BLaER1 (cell line): Measurements from ENCODE around the gene ZBED4.
A peak's percentile ranks its signal among the peaks of the same experiment; 100 is the strongest.

Experiments used
- H3K27ac ChIP-seq: shearing (Covaris generic); formaldehyde crosslinking; 2 replicates; pipeline ENCODE4 v1.8.1; 2022
- H3K27me3 ChIP-seq: shearing (Covaris generic); formaldehyde crosslinking; 2 replicates; pipeline ENCODE4 v1.8.1; 2022
- H3K36me3 ChIP-seq: shearing (Covaris generic); formaldehyde crosslinking; 2 replicates; pipeline ENCODE4 v1.8.1; 2022
- H3K4me1 ChIP-seq: shearing (Covaris generic); formaldehyde crosslinking; 2 replicates; pipeline ENCODE4 v1.8.1; 2022
- H3K4me2 ChIP-seq: shearing (Covaris generic); formaldehyde crosslinking; 2 replicates; pipeline ENCODE4 v1.8.1; 2022
- H3K4me3 ChIP-seq: shearing (Covaris generic); formaldehyde crosslinking; 2 replicates; pipeline ENCODE4 v1.8.1; 2022
- H3K9ac ChIP-seq: shearing (Covaris generic); formaldehyde crosslinking; 2 replicates; pipeline ENCODE4 v1.8.1; 2022
- H3K9me3 ChIP-seq: shearing (Covaris generic); formaldehyde crosslinking; 2 replicates; pipeline ENCODE4 v1.8.1; 2022
- H4K20me1 ChIP-seq: shearing (Covaris generic); formaldehyde crosslinking; 2 replicates; pipeline ENCODE4 v1.8.1; 2022
- Cebpa-rat ChIP-seq: shearing (Covaris generic); IDR thresholded peaks from 2 replicates; pipeline ENCODE4 v1.8.1; 2022

ZBED4 gene

DNA sequence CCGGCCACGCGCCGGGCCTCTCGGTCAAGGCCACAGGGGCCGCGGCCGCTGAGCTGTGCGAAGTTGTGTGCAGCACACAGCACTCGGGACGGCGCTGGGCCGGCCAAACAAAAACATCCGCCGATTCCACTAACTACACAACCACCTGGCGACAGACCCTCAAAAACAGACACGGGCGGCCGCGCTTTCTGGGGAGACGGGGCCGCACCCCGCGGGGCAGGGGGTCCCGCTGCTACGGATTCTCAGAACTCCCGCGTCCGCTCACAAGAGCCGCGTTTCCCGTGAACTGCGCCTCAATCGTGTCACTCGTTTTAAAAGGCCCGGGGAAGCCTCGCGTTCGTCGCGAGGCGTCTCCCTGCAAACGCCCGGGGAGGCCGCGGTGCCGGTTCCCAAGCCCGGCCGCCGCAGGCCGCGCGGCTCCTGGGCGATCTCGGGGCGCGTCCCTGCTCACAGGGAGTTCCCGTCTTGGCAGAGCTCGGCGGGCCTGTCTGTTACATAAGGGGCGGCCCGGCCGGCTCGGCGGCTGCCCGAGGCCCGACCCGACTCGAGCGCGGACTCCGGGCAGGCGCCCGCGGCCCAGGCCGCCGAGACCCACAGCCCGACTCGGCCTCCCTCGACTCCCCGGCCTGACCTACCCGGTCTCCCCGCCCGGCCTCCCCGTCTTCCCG lies 26.9 kb upstream of the ZBED4 start:
- Histone ChIP-seq H3K9me3 (no peaks in the 10 kb centered on the region), H3K4me2 (peak overlapping the region; percentile 98), H3K9ac (peak overlapping the region; percentile 98), H3K4me1 (peaks cover 46% of the 10 kb centered on the region), H3K4me3 (peak overlapping the region; percentile 98), H3K27me3 (no peaks in the 10 kb centered on the region), H4K20me1 (peaks cover 54% of the 10 kb centered on the region), H3K27ac (peak overlapping the region; percentile 97), H3K36me3 (peaks cover 38% of the 10 kb centered on the region)
- TF ChIP-seq Cebpa-rat: no peak

DNA sequence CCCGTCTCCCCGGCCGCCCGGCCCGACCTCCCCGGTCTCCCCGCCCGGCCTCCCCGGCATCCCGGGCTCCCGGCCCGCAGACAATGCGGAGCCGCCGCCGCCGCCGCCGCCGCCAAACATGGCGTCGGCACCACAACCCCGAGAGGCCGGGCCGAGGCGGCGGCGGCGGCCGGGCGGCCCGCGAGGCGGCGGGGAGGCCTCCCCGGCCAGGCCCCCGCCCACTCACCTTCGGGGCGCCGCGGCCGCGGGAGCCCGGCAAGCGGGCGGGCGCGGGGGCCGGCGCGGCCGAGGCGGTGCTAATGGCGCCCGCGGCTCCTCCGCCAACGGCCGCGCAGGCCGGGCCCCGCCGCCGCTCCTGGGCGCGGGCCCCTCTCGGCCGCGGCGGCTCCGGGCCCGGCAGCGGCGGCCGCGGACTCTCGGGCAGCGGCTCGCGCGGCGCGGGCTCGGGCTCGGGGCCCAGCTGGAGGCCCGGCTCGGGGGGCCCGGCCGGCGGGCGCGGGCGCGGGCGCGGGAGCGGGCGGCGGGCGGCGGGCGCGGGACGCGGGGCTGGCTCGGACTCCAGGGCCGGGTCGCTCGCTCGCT lies 26.3 kb upstream of the ZBED4 start:
- peaks cover 32% of the 10 kb centered on the region for H3K36me3 ChIP-seq
- H3K9ac ChIP-seq: peak overlapping the region; percentile 98
- peak overlapping the region; percentile 97 for H3K27ac ChIP-seq
- peaks cover 39% of the 10 kb centered on the region for H3K4me1 ChIP-seq
- H4K20me1 ChIP-seq: peaks cover 48% of the 10 kb centered on the region
- TF ChIP-seq Cebpa-rat: no peak
- peak overlapping the region; percentile 98 for H3K4me2 ChIP-seq
- H3K4me3 ChIP-seq: peak overlapping the region; percentile 98
- no peaks in the 10 kb centered on the region for H3K27me3 ChIP-seq
- no peaks in the 10 kb centered on the region for H3K9me3 ChIP-seq

DNA sequence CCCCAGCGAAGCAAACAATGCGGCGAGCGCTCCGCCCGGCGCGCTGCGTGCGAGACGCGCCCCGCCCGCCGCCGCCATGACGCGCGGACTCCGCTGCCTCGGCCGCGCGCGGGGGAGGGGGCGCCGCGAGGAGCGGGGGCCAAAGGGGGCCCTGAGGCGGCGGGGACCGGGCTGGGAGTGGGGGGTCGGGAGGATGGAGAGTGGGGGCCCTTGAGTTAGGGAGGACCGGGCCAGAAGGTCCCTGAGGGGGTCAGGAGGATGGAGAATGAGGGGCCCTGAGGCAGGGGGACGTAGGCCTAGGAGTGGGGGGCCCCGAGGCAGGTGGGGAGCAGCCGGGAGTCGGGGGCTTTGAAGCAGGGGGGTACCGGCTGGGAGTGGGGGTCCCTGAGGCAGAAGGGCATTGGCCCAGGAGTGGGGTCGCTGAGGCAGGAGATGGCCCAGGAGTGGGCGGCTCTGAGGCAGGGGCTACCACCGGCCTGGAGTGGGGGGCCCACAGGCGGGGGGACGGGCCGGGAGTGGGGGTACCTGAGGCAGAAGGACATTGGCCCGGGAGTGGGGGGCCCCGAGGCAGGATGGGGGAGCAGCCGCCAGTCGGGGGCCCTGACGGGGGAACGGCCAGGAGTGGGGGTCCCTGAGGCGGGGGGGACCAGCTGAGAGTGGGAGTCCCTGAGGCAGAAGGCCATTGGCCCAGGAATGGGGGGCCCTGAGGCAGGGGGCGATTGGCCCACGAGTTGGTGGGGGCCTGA lies 25.6 kb upstream of the ZBED4 start, which contains the start of gene BRD1:
Gene BRD1, minus strand, starts transcription at position 21 of the 746 bp plus-strand sequence. CDS start 3,556 bp downstream, outside the sequence.
- no peaks in the 10 kb centered on the region for H3K27me3 ChIP-seq
- TF ChIP-seq Cebpa-rat: no peak
- H3K27ac ChIP-seq: peak within 1 kb of the TSS; percentile 97

DNA sequence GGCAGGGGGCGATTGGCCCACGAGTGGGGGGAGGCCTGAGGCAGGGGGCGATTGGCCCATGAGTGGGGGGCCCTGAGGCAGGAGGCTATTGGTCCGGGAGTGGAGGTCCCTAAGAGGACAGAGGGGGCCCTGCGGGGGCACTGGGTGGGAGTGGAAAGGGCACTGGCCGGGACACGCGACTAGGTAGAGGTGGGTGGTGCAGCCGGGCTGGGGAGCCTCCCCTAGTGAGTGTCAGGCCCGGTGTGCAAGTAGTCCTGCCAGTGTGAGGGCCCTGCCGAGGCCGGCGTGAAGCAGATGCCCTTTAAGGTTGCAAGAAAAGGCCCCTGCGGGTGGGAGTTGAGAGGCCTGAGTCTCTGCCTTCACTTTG lies 25.1 kb upstream of the ZBED4 start:
- Histone ChIP-seq H3K4me2 (peak overlapping the region; percentile 98), H3K4me1 (peaks cover 27% of the 10 kb centered on the region)

More for the DNA sequence above, 25.6 kb upstream of the ZBED4 start, which contains the start of gene BRD1:
- no peaks in the 10 kb centered on the region for H3K9me3 ChIP-seq
- H3K36me3 ChIP-seq: peaks cover 25% of the 10 kb centered on the region
- peaks cover 33% of the 10 kb centered on the region for H3K4me1 ChIP-seq
- H3K9ac ChIP-seq: peak within 1 kb of the TSS; percentile 98
- peak within 1 kb of the TSS; percentile 98 for H3K4me3 ChIP-seq
- H4K20me1 ChIP-seq: peaks cover 41% of the 10 kb centered on the region
- peak within 1 kb of the TSS; percentile 98 for H3K4me2 ChIP-seq

DNA sequence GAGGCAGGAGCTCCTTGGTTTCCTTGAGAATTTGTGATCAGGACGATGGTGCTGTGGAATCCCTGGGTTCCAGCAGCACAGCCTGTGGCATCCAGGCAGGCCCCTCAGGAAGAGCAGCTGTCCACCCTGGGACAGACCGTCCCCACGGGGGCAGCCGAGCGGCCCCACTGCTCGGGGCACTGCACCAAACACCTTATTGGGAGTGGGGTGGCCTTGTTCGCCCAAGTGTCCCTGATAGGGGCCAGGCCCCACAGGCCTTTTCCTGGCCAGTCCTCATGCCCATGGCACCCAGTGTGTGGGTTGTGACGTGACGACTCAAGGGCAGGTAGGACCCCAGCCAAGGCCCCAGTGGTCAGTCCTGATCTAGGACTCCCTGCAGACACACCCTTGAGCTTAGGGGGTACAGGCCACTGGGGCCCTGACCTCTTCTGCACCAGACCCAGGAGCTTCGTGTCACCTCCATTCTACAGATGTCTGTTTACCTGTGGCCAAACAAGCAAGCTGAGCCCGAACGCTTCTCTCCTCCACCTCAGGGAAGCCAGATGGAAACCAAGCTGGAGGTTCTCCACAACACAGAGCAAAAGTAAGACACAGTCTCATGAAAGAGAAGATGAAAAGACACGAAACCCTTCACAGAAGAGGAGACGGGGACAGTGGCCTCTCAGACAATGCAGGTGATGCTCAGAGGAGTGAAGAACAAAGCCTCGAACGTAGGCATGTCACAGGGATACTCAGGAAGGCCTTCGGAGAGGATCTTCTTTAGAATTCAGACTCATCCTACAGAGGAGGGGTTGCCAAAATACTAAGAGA lies 24.4 kb upstream of the ZBED4 start:
- TF ChIP-seq Cebpa-rat: no peak
- H3K9ac ChIP-seq: no peak overlapping the region
- no peak overlapping the region for H3K4me3 ChIP-seq
- H3K27ac ChIP-seq: no peak overlapping the region
- no peaks in the 10 kb centered on the region for H3K27me3 ChIP-seq
- H3K4me1 ChIP-seq: peaks cover 20% of the 10 kb centered on the region
- peaks cover 29% of the 10 kb centered on the region for H4K20me1 ChIP-seq
- H3K36me3 ChIP-seq: peaks cover 13% of the 10 kb centered on the region
- H3K4me2 ChIP-seq: no peak overlapping the region
- no peaks in the 10 kb centered on the region for H3K9me3 ChIP-seq

More for the DNA sequence above, 25.1 kb upstream of the ZBED4 start:
- no peak overlapping the region for H3K9ac ChIP-seq
- H3K27ac ChIP-seq: peak overlapping the region; percentile 97; the same call in 1 of the 2 replicates
- H3K36me3 ChIP-seq: peaks cover 20% of the 10 kb centered on the region
- no peaks in the 10 kb centered on the region for H3K27me3 ChIP-seq
- TF ChIP-seq Cebpa-rat: no peak
- H4K20me1 ChIP-seq: peaks cover 36% of the 10 kb centered on the region
- H3K4me3 ChIP-seq: no peak overlapping the region; the same call in 1 of the 2 replicates
- H3K9me3 ChIP-seq: no peaks in the 10 kb centered on the region

DNA sequence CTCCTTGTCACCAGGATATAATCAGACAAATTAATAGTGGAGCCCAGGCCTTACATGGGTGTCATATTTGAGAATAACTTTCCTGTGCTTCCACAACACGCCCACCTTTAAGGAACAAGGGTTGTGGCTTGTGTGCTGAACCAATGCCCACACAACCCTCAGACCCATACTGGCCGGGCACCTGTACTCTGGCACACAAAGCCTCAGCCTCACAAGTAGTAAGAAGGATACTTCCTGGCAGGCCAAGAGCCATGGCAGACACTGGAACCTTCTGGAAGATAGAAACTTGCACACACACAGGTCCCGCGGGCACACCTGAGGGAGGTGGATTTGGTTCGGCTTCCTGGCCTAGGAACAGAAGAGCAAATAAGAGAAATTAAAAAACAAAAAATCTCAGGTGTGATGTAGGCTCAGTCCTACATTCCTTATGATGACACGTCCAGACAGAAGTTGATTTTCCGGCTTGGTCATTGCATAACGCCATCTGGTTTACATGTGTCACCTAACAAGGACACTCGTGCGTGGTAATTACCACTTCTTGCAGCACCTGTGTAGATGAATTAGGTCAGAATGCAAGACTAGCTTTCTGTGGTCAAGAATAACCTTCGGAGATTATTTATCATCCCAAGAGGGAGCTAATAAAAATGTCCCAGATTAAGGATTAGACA lies 20.2 kb upstream of the ZBED4 start:
- no peaks in the 10 kb centered on the region for H4K20me1 ChIP-seq

DNA sequence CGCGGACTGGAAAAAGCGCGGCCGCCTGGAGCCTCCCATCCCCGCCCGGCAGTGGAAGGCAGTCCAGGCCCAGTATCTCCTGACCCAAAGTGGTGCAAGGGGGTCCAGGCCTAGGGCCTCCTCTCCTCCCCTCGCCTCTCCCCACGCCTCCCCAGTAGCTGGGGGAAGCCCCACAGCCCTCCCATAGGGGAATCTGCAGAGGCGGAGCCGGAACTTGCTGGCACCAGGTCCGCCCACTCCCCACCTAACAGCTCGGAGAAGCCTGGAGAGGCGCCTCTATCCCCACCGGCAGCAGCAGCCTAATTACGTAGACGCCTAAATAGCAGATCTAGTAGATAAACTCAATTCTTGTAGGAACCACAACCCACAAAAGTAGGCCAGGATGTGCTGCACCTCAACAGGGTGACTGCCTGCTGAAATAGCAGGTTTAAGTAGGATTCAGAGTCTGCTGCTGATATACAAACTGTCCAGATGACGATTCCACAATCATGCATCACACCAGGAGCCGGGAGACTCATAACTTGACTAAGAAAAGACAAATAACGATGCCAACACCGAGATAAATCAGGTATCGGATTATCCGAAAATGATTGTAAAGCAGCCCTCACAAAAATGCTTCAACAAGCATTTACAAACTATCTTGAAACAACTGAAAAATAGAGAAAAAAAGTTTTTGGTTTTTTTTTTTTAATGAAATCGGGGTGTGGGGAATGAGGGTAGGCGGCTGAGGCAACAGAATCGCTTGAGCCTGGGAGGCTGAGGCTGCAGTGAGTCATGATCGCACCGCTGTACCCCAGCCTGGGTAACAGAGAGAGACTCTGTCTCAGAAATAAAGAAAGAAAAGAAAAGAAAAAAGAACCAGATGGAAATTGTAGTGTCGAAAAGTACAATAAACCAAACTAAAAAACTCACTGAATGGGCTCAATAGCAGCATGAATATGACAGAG lies 14.6 kb upstream of the ZBED4 start:
- no peaks in the 10 kb centered on the region for H3K27me3 ChIP-seq
- peaks cover 19% of the 10 kb centered on the region for H3K4me1 ChIP-seq
- no peaks in the 10 kb centered on the region for H3K36me3 ChIP-seq
- H3K4me3 ChIP-seq: no peak overlapping the region
- peak overlapping the region; percentile 81 for H3K4me2 ChIP-seq
- no peak overlapping the region; the same call in 1 of the 2 replicates for H3K9ac ChIP-seq
- H4K20me1 ChIP-seq: no peaks in the 10 kb centered on the region
- no peak for TF ChIP-seq Cebpa-rat
- no peaks in the 10 kb centered on the region for H3K9me3 ChIP-seq
- peak overlapping the region; percentile 28; the same call in 1 of the 2 replicates for H3K27ac ChIP-seq

More for the DNA sequence above, 20.2 kb upstream of the ZBED4 start:
- Histone ChIP-seq H3K4me2 (no peak overlapping the region), H3K4me1 (peaks cover 9% of the 10 kb centered on the region), H3K27ac (no peak overlapping the region), H3K4me3 (no peak overlapping the region), H3K9me3 (no peaks in the 10 kb centered on the region), H3K9ac (no peak overlapping the region), H3K36me3 (no peaks in the 10 kb centered on the region), H3K27me3 (no peaks in the 10 kb centered on the region)
- no peak for TF ChIP-seq Cebpa-rat

DNA sequence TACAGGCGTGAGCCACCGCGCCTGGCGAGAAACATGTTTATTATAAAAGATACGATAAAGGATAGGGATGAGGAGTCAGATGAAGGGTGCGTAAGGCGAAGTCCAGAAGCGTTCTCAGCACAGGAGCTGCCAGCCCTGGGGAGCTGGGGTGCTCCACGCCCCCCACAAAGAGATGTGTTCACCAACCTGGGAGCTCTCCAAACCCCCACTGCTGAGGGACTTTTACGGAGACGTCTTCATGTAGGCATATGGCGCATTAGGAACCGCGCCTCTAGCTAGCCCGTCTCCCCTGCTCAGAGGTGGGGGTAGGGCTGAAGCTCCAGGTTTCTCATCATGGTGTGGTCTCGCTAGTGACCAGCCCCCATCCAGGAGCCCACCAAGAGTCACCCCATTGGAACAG lies 8.4 kb upstream of the ZBED4 start:
- H3K27ac ChIP-seq: no peak overlapping the region

More for the DNA sequence above, 8.4 kb upstream of the ZBED4 start:
- no peak overlapping the region for H3K4me2 ChIP-seq
- peaks cover 10% of the 10 kb centered on the region; the same call in 1 of the 2 replicates for H4K20me1 ChIP-seq
- TF ChIP-seq Cebpa-rat: no peak
- H3K9me3 ChIP-seq: no peaks in the 10 kb centered on the region
- peaks cover 54% of the 10 kb centered on the region for H3K27me3 ChIP-seq
- H3K4me1 ChIP-seq: peaks cover 20% of the 10 kb centered on the region
- no peaks in the 10 kb centered on the region for H3K36me3 ChIP-seq
- no peak overlapping the region for H3K4me3 ChIP-seq
- no peak overlapping the region for H3K9ac ChIP-seq
